GM21717 (cell line): ENCODE results near the gene KCNK1.
A peak's percentile ranks its signal among the peaks of the same experiment; 100 is the strongest.
"Not testable (repeated sequence)": the region's sequence is repeated elsewhere in the genome, so short reads cannot be mapped to it uniquely, and the experiment has no call there.

Experiments used
- ATAC-seq: cut with Tn5 transposase; IDR thresholded peaks from one replicate; pipeline ENCODE4 v1.9.1; 2021; ENCODE audit warnings: mild to moderate bottlenecking, moderate library complexity; ENCODE audit not compliant: unreplicated experiment

The KCNK1 gene

GRCh38 chr1:233607252-233608119, 6.4 kb upstream of the KCNK1 start:
- peak; percentile 50 for ATAC-seq

GRCh38 chr1:233608988-233609387, 4.9 kb upstream of the KCNK1 start:
- no peak for ATAC-seq

GRCh38 chr1:233609926-233610325, 4.0 kb upstream of the KCNK1 start:
- no peak for ATAC-seq

- ATAC-seq = no peak
Measured at GRCh38 chr1:233610628-233611027, 3.3 kb upstream of the KCNK1 start.

- ATAC-seq = not testable (repeated sequence)
Measured at GRCh38 chr1:233611363-233611762, 2.5 kb upstream of the KCNK1 start.

- ATAC-seq = peak; percentile 41
Measured at GRCh38 chr1:233614173-233614742, 352 bp downstream of the KCNK1 start.

- ATAC-seq = peak; percentile 44
Measured at GRCh38 chr1:233614743-233615521, 1.0 kb downstream of the KCNK1 start.

- ATAC-seq = no peak
Measured at GRCh38 chr1:233615571-233615970, 1.7 kb downstream of the KCNK1 start.

GRCh38 chr1:233617025-233617424, 3.1 kb downstream of the KCNK1 start:
- ATAC-seq = no peak

GRCh38 chr1:233619414-233619813, 5.5 kb downstream of the KCNK1 start:
- not testable (repeated sequence) for ATAC-seq

- ATAC-seq = peak; percentile 67
Measured at GRCh38 chr1:233620065-233620464, 6.2 kb downstream of the KCNK1 start.

- no peak for ATAC-seq
Measured at GRCh38 chr1:233621923-233622322, 8.0 kb downstream of the KCNK1 start.

GRCh38 chr1:233624289-233624688, 10.4 kb downstream of the KCNK1 start:
- ATAC-seq = no peak

GRCh38 chr1:233625087-233625486, 11.2 kb downstream of the KCNK1 start:
- no peak for ATAC-seq

GRCh38 chr1:233625510-233625981, 11.6 kb downstream of the KCNK1 start:
- no peak for ATAC-seq

- peak; percentile 27 for ATAC-seq
Measured at GRCh38 chr1:233627376-233627775, 13.5 kb downstream of the KCNK1 start.

- ATAC-seq = peak; percentile 91
Measured at GRCh38 chr1:233627823-233628222, 13.9 kb downstream of the KCNK1 start.

- no peak for ATAC-seq
Measured at GRCh38 chr1:233629305-233629935, 15.5 kb downstream of the KCNK1 start.

GRCh38 chr1:233631810-233632405, 18.0 kb downstream of the KCNK1 start:
- no peak for ATAC-seq

- no peak for ATAC-seq
Measured at GRCh38 chr1:233632436-233632835, 18.5 kb downstream of the KCNK1 start.
